HepG2 (cell line): Measurements from ENCODE around the gene CHM. TPM values are rescaled to one million over a fixed set of nuclear protein-coding genes. Genes with fewer than 3 reads are reported as not detected.

Experiments used
- ATAC-seq: fragments of 200-7000 bp; cut with Tn5 transposase; 3 replicates; pipeline ENCODE4 v1.9.1; 2020; ENCODE audit warnings: mild to moderate bottlenecking, moderate library complexity
- BruUV-seq: library from RNA; stranded (reverse); fragments of 400-500 nt; replicated peaks from 2 replicates; lab custom pipeline; 2021; lab: Mats Ljungman, UMichigan
- CTCF ChIA-PET: fragments of 300-600 bp; formaldehyde crosslinking; extraction: SDS; loops from one replicate; lab custom pipeline; 2021; ENCODE audit warnings: low total read pairs, inconsistent platforms, low intra/inter-chr PET ratio; lab: Yijun Ruan, JAX
- POLR2A ChIA-PET: fragments of 350-600 bp; sonication (Branson Sonifier 250); formaldehyde crosslinking; loops from one replicate; lab custom pipeline; 2020; ENCODE audit warnings: antibody characterized with exemption, inconsistent platforms; lab: Yijun Ruan, JAX
- DNase-seq: peaks from one replicate; pipeline ENCODE4 v3.0.0-alpha.2; 2015; ENCODE audit warnings: low spot score
- FAIRE-seq: peaks from 3 replicates; lab custom pipeline; 2011; peaks lifted over from hg19 to GRCh38; lab: Jason Lieb, UNC
- H2AFZ ChIP-seq: one replicate; pipeline ENCODE4 v1.6.1; 2011; ENCODE audit warnings: low read length, inconsistent platforms
- H3K27ac ChIP-seq: fragments of 300-600 bp; 3 replicates; pipeline ENCODE4 v1.8.0; 2011; ENCODE audit warnings: mixed run types, mild to moderate bottlenecking, mixed read lengths, low read length, inconsistent platforms; ENCODE audit not compliant: insufficient read depth; ENCODE audit errors: extremely low read length
- H3K27me3 ChIP-seq, 2 experiments: fragments of 200-600 bp in 1 of 2; 2 replicates in 1 of 2; 3 replicates in 1 of 2; pipeline versions ENCODE4 v1.6.0 to v1.8.0; 2011; ENCODE audit warnings: low read length in 2 of 2, mild to moderate bottlenecking in 2 of 2, moderate library complexity in 2 of 2, inconsistent platforms in 1 of 2; ENCODE audit not compliant: insufficient read depth in 2 of 2, control insufficient read depth in 1 of 2
- H3K36me3 ChIP-seq, 2 experiments: fragments of 200-600 bp in 1 of 2; replicated peaks in 1 of 2; 2 replicates in 1 of 2; 3 replicates in 1 of 2; pipeline versions ENCODE4 v1.5.1 to v1.8.0; 2011; ENCODE audit warnings: low read length in 2 of 2, inconsistent platforms in 1 of 2; ENCODE audit not compliant: insufficient read depth in 2 of 2, control insufficient read depth in 1 of 2
- H3K4me1 ChIP-seq: 2 replicates; pipeline ENCODE4 v1.5.1; 2012; ENCODE audit warnings: low read length, inconsistent platforms; ENCODE audit not compliant: insufficient read depth
- H3K4me2 ChIP-seq: 2 replicates; pipeline ENCODE4 v1.6.0; 2011; ENCODE audit warnings: low read depth, low read length, inconsistent platforms
- H3K4me3 ChIP-seq, 3 experiments: fragments of 200-600 bp in 1 of 3; sonication (generic), shearing (Covaris generic) in 1 of 3; replicated peaks in 1 of 3; 2 replicates each; pipeline ENCODE4 v1.5.1; 2011 to 2016; ENCODE audit warnings: low read length in 3 of 3, inconsistent platforms in 2 of 3, low read depth in 2 of 3, mild to moderate bottlenecking in 2 of 3, control low read depth in 1 of 3, mixed read lengths in 1 of 3; ENCODE audit not compliant: insufficient read depth in 1 of 3
- H3K79me2 ChIP-seq: one replicate; pipeline ENCODE4 v1.6.1; 2011; ENCODE audit warnings: low read length, inconsistent platforms; ENCODE audit not compliant: insufficient read depth
- H3K9ac ChIP-seq: 2 replicates; pipeline ENCODE4 v1.6.0; 2011; ENCODE audit warnings: mild to moderate bottlenecking, low read depth, low read length, inconsistent platforms; ENCODE audit not compliant: insufficient read depth
- H3K9me3 ChIP-seq: 2 replicates; pipeline ENCODE4 v1.5.1; 2012; ENCODE audit warnings: mild to moderate bottlenecking, low read length
- H4K20me1 ChIP-seq: 2 replicates; pipeline ENCODE4 v1.6.0; 2011; ENCODE audit warnings: inconsistent platforms, mild to moderate bottlenecking, low read length, moderate library complexity; ENCODE audit not compliant: insufficient read depth
- CAMTA2 ChIP-seq: sonication (generic); formaldehyde crosslinking; IDR thresholded peaks from 2 replicates; pipeline ENCODE4 v1.4.0; 2020; ENCODE audit warnings: mild to moderate bottlenecking, missing genetic modification reagents, borderline replicate concordance
- CCDC6 ChIP-seq: sonication (generic); formaldehyde crosslinking; IDR thresholded peaks from 2 replicates; pipeline ENCODE4 v1.8.1; 2022; ENCODE audit warnings: mild to moderate bottlenecking, missing genetic modification reagents, moderate library complexity
- FOSL2 ChIP-seq: sonication (generic); formaldehyde crosslinking; IDR thresholded peaks from 2 replicates; pipeline ENCODE4 v1.4.0; 2020; ENCODE audit warnings: missing genetic modification reagents
- GMEB1 ChIP-seq: sonication (generic); formaldehyde crosslinking; IDR thresholded peaks from 2 replicates; pipeline ENCODE4 v1.5.1; 2020; ENCODE audit warnings: missing genetic modification reagents, mild to moderate bottlenecking, borderline replicate concordance
- MYPOP ChIP-seq: sonication (generic); formaldehyde crosslinking; IDR thresholded peaks from 2 replicates; pipeline ENCODE4 v1.8.1; 2023; ENCODE audit warnings: mild to moderate bottlenecking, moderate library complexity, missing genetic modification reagents
- PLSCR1 ChIP-seq: sonication (generic); formaldehyde crosslinking; IDR thresholded peaks from 2 replicates; pipeline ENCODE4 v1.5.0; 2020; ENCODE audit warnings: missing genetic modification reagents, mild to moderate bottlenecking, borderline replicate concordance
- SALL1 ChIP-seq: sonication (generic); formaldehyde crosslinking; IDR thresholded peaks from 2 replicates; pipeline ENCODE4 v1.8.0; 2022; ENCODE audit warnings: mild to moderate bottlenecking, missing genetic modification reagents
- SMAD1 ChIP-seq: sonication (generic); formaldehyde crosslinking; IDR thresholded peaks from 2 replicates; pipeline ENCODE4 v1.4.0; 2020; ENCODE audit warnings: missing genetic modification reagents, low read depth, mild to moderate bottlenecking, borderline replicate concordance
- ZBTB33 ChIP-seq: sonication (generic); formaldehyde crosslinking; IDR thresholded peaks from 2 replicates; pipeline ENCODE4 v1.4.0; 2020; ENCODE audit warnings: missing genetic modification reagents
- ZKSCAN1 ChIP-seq: fragments of 150-350 bp; IDR thresholded peaks from 2 replicates; pipeline ENCODE4 v1.6.1; 2014; ENCODE audit warnings: low read length
- ZNF451 ChIP-seq: sonication (generic); formaldehyde crosslinking; IDR thresholded peaks from 2 replicates; pipeline ENCODE4 v1.5.0; 2020; ENCODE audit warnings: mild to moderate bottlenecking, missing genetic modification reagents
- ZNF570 ChIP-seq: sonication (generic); formaldehyde crosslinking; IDR thresholded peaks from 2 replicates; pipeline ENCODE4 v1.4.0; 2020; ENCODE audit warnings: mild to moderate bottlenecking, missing genetic modification reagents, borderline replicate concordance
- WGBS: methylation state at CpG from one replicate; pipeline ENCODE4 v1.1.6; 2017; ENCODE audit warnings: low lambda C conversion rate; 5-methylcytosine and 5-hydroxymethylcytosine counted together
- in situ Hi-C: cut with HindIII; loops from 2 replicates; pipeline ENCODE4 v1.10.0; 2017; ENCODE audit warnings: low pct_unique_long_range_greater_than_20kb; ENCODE audit not compliant: extremely low pct_ligation_motif_present
- intact Hi-C: fragments of 100-400 bp; cut with micrococcal nuclease; formaldehyde crosslinking; loops from one replicate; pipeline ENCODE4 v1.10.0; 2022; ENCODE audit not compliant: unreplicated experiment
- polyA plus RNA-seq, 8 experiments: library from polyadenylated mRNA; depleted of rRNA in 3 of 8; stranded (reverse) in 7 of 8; unstranded in 1 of 8; fragments of >200 nt; fragmentation: Illumina TruSeq in 4 of 8; extraction: Trizol in 4 of 8; gene quantifications; 2 replicates each; pipeline versions ENCODE4 v1.2.1 to v1.2.3, GENCODE V29; 2011 to 2016; ENCODE audit warnings: low read depth in 4 of 8, missing spikeins in 1 of 8, mixed read lengths in 1 of 8; ENCODE audit not compliant: insufficient read depth in 1 of 8
- total RNA-seq, 5 experiments: library from RNA; depleted of rRNA; stranded (reverse); fragments of >200 nt; fragmentation: Illumina TruSeq; extraction: Trizol; gene quantifications; 2 replicates each; pipeline ENCODE4 v1.2.3, GENCODE V29; 2016; ENCODE audit warnings: low read depth in 1 of 5

The CHM gene
- total and polyA plus RNA-seq, 2 of the 13 experiments (the other 11 are each of a cell fraction or from before 2014, with no cell fraction given) = 15.1 to 15.5 TPM

GRCh38 chrX:85963736-85964135, 83.6 kb downstream of the CHM start:
- H2AFZ ChIP-seq = no peak overlapping the region
- 89% methylated on average over 5 of the region's 5 CpGs for WGBS
- no peaks in the 10 kb centered on the region for H3K4me1 ChIP-seq
- H3K36me3 ChIP-seq = no peaks in the 10 kb centered on the region
- ATAC-seq (no peak), DNase-seq (peak; percentile 1), FAIRE-seq (no peak)
- no peak overlapping the region for H3K27ac ChIP-seq
- no peak overlapping the region for H3K4me3 ChIP-seq
- CTCF ChIA-PET = no interaction called here
- intact Hi-C loops = no loop called here
- H4K20me1 ChIP-seq = no peaks in the 10 kb centered on the region
- no peak overlapping the region for H3K4me2 ChIP-seq
- TF ChIP-seq ZNF451 (no peak), SALL1 (CRISPR knock-in tag) (no peak), FOSL2 (CRISPR knock-in tag) (peak; percentile 50), ZBTB33 (CRISPR knock-in tag) (peak; percentile 83)
- no peaks in the 10 kb centered on the region for H3K9me3 ChIP-seq
- H3K27me3 ChIP-seq = no peaks in the 10 kb centered on the region
- in situ Hi-C loops = no loop called here
- no peaks in the 10 kb centered on the region for H3K79me2 ChIP-seq
- POLR2A ChIA-PET = no interaction called here
- BruUV-seq = no TSS peak
- no peak overlapping the region for H3K9ac ChIP-seq

- in situ Hi-C loops = no loop called here
- ATAC-seq (no peak), FAIRE-seq (no peak), DNase-seq (no peak)
- Histone ChIP-seq H3K9ac (no peak overlapping the region), H3K9me3 (no peaks in the 10 kb centered on the region), H4K20me1 (no peaks in the 10 kb centered on the region), H3K79me2 (no peaks in the 10 kb centered on the region), H3K4me2 (no peak overlapping the region), H3K4me1 (no peaks in the 10 kb centered on the region), H3K27ac (no peak overlapping the region), H2AFZ (no peak overlapping the region), H3K36me3 (no peaks in the 10 kb centered on the region; a peak in 1 of 5 replicates), H3K4me3 (no peak overlapping the region), H3K27me3 (no peaks in the 10 kb centered on the region)
- intact Hi-C loops = no loop called here
- 98% methylated on average over 3 of the region's 3 CpGs for WGBS
- ChIA-PET POLR2A (no interaction called here), CTCF (no interaction called here)
- no TSS peak for BruUV-seq
- TF ChIP-seq CAMTA2 (CRISPR knock-in tag) (no peak), ZNF570 (CRISPR knock-in tag) (no peak), CCDC6 (no peak), PLSCR1 (CRISPR knock-in tag) (no peak), GMEB1 (no peak), MYPOP (CRISPR knock-in tag) (no peak), ZKSCAN1 (no peak), SMAD1 (CRISPR knock-in tag) (no peak)
Measured at GRCh38 chrX:85955510-85955909, 91.8 kb downstream of the CHM start.
